ENCODE measurements around the gene POLR2F. TPM values are rescaled to one million over a fixed set of nuclear protein-coding genes. Genes with fewer than 3 reads are reported as not detected.

Gene POLR2F
- total and polyA plus RNA-seq, 12 donors: 39.7 to 205 (median 88.6) TPM

DNA sequence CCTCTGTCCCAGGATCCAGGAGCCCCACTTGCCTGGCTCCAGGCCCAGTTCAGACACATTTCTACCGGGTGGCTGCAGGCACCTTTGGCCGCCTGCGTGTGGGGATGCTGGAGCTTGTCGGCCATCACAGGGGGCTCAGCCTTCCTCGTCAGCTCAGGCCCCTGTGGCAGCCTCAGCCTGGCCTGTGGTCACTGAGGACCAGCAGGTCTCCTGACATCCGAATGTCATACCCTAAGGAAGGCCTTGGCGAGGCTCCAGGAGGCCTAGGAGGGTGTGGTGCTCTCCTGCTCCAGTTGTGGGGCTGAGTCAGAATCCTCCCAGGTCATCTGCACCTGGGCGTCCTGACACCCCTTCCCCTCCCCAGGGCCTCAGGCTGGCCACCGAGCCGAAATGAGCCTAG, 45.7 kb downstream of the POLR2F start:
- 60 to 100% (median 78%) methylated on average over 1 to 10 of the region's 10 CpGs for WGBS, 4 donors
- Histone ChIP-seq H3K27me3 (no peaks in the 10 kb centered on the region), H3K4me3 (no peak overlapping the region), H3K9me3 (replicated peaks in 1 of 3) (no peaks in the 10 kb centered on the region), H3K36me3 (replicated peaks in 1 of 2) (no peaks in the 10 kb centered on the region), H3K27ac (no peak overlapping the region), H3K4me1 (replicated peaks in 1 of 2) (no peaks in the 10 kb centered on the region)
- DNase-seq: no peak
- TF ChIP-seq POLR2A (IDR thresholded peaks at IDR 0.05): no peak
- TF ChIP-seq, protein P1, sequence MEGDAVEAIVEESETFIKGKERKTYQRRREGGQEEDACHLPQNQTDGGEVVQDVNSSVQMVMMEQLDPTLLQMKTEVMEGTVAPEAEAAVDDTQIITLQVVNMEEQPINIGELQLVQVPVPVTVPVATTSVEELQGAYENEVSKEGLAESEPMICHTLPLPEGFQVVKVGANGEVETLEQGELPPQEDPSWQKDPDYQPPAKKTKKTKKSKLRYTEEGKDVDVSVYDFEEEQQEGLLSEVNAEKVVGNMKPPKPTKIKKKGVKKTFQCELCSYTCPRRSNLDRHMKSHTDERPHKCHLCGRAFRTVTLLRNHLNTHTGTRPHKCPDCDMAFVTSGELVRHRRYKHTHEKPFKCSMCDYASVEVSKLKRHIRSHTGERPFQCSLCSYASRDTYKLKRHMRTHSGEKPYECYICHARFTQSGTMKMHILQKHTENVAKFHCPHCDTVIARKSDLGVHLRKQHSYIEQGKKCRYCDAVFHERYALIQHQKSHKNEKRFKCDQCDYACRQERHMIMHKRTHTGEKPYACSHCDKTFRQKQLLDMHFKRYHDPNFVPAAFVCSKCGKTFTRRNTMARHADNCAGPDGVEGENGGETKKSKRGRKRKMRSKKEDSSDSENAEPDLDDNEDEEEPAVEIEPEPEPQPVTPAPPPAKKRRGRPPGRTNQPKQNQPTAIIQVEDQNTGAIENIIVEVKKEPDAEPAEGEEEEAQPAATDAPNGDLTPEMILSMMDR (IDR thresholded peaks at IDR 0.05): no peak
- intact Hi-C loops (cut with DNase I): no loop called here

DNA sequence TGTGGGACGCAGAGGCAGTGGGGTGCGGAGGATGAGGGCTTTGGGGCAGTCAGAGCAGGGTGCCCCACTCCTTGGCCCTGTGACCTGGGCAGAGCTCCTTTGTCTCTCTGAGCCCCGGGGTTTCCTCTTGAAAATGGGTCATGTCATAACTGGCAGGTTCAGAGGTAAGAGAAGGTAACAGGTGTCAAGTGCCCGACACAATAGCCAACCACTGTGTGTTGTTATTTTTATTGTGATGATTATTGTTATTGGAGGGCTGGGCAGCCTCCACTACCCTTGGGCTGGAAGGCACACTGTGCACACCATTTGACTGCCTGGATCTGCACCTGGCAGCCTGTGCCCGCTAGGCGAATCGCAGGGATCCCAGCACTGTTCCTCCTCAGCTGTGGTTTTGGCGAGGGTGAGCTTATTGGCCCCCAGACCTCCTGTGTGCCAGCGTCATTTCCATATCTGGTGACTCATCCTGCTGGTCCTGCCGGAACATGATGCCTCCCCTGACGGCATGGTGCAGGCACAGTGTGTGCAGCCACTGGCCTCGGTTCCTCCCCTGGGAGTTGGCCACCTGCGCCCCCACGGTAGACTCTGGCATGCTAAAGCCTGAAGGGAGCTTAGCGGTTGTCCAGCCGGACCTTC, 46.3 kb downstream of the POLR2F start:
- H3K4me1 ChIP-seq (replicated peaks in 1 of 2): no peaks in the 10 kb centered on the region
- intact Hi-C loops (cut with DNase I): no loop called here
- H3K36me3 ChIP-seq (replicated peaks in 1 of 2): no peaks in the 10 kb centered on the region
- no peak overlapping the region for H3K4me3 ChIP-seq
- peak in 5 of 7 donors; percentile 35 to 57 (median 55) for DNase-seq
- H3K9me3 ChIP-seq (replicated peaks in 1 of 3): no peaks in the 10 kb centered on the region
- WGBS, 4 donors: 66 to 83% (median 69%) methylated on average over 7 to 16 of the region's 16 CpGs
- H3K27ac ChIP-seq: no peak overlapping the region
- no peak for TF ChIP-seq POLR2A (IDR thresholded peaks at IDR 0.05)
- TF ChIP-seq, protein P1 (IDR thresholded peaks at IDR 0.05): no peak
- H3K27me3 ChIP-seq: no peaks in the 10 kb centered on the region

DNA sequence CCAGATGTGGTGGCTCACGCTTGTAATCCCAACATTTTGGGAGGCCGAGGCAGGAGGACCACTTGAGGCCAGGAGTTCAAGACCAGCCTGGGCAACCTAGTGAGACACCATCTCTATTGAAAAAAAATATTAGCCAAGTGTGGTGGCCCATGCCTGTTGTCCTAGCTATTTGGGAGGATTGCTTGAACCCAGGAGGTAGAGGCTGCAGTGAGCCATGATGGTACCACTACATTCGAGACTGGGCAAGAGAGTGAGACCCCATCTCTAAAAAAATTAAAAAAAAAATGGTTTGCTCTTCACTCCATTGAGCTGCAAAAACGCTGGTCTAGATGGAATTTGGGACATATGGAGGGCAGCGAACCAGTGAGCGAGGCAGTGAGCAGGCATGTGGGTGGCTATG, 52.4 kb downstream of the POLR2F start:
- Histone ChIP-seq H3K27ac (no peak overlapping the region), H3K36me3 (replicated peaks in 1 of 2) (no peaks in the 10 kb centered on the region), H3K4me1 (replicated peaks in 1 of 2) (no peaks in the 10 kb centered on the region), H3K9me3 (replicated peaks in 1 of 3) (no peaks in the 10 kb centered on the region), H3K27me3 (no peaks in the 10 kb centered on the region), H3K4me3 (no peak overlapping the region)
- no peak for DNase-seq
- no peak for TF ChIP-seq POLR2A (IDR thresholded peaks at IDR 0.05)
- TF ChIP-seq, protein P1 (IDR thresholded peaks at IDR 0.05): no peak
- intact Hi-C loops (cut with DNase I): no loop called here
- 87 to 91% (median 90%) methylated on average over 6 of the region's 6 CpGs for WGBS, 4 donors

DNA sequence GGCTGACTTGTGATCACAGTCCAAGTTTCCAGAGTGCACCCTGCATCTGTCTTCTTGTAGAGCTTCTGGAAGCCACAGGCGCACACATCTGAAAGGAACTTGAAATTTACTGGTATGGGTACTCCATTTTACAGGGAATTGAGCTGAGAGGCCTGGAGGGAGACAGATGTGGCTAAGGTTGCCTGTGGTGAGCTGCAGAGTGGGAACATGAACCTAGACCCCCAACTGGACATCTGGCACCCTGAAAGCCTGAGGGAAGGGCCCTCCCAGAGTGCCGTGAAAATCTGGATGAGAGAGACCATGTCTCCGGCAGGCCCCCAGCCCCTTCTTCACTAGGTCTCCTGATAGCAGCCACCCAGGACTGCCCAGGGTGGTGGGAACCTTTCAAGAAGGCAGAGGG, 53.4 kb downstream of the POLR2F start:
- Histone ChIP-seq H3K36me3 (replicated peaks in 1 of 2) (no peaks in the 10 kb centered on the region), H3K4me3 (no peak overlapping the region), H3K9me3 (replicated peaks in 1 of 3) (no peaks in the 10 kb centered on the region), H3K27ac (no peak overlapping the region), H3K27me3 (no peaks in the 10 kb centered on the region), H3K4me1 (replicated peaks in 1 of 2) (no peaks in the 10 kb centered on the region)
- no peak for TF ChIP-seq POLR2A (IDR thresholded peaks at IDR 0.05)
- TF ChIP-seq, protein P1 (IDR thresholded peaks at IDR 0.05): no peak
- no peak for DNase-seq
- 86 to 94% (median 93%) methylated on average over 2 to 3 of the region's 3 CpGs for WGBS, 4 donors
- intact Hi-C loops (cut with DNase I): no loop called here
